ENCODE measurements around the gene DCT. TPM values are rescaled to one million over a fixed set of nuclear protein-coding genes. Genes with fewer than 3 reads are reported as not detected.

Gene DCT
- total and polyA plus RNA-seq, 2 donors (not counting 3 experiments of a cell fraction or from before 2014, with no cell fraction given) = not detected

GRCh38 chr13:94495806-94496205 lies 16.3 kb upstream of the DCT start:
- CTCF ChIA-PET = no interaction called here
- no peaks in the 10 kb centered on the region for H3K4me1 ChIP-seq (ENCODE audit: control insufficient read depth, extremely low read depth, insufficient read depth, low read length)
- H3K9ac ChIP-seq (replicated peaks; ENCODE audit: extremely low read depth, insufficient read depth, low read length) = no peak overlapping the region
- H3K9me3 ChIP-seq (replicated peaks; ENCODE audit: control insufficient read depth, insufficient read depth, low read length) = no peaks in the 10 kb centered on the region
- H4K20me1 ChIP-seq (replicated peaks; ENCODE audit: control insufficient read depth, extremely low read depth, insufficient read depth, low read length) = no peaks in the 10 kb centered on the region
- H3K4me2 ChIP-seq (ENCODE audit: insufficient read depth, low read length) = no peak overlapping the region
- H3K9me1 ChIP-seq (replicated peaks; ENCODE audit: control insufficient read depth, extremely low read depth, insufficient read depth, low read length) = no peaks in the 10 kb centered on the region
- intact Hi-C loops (cut with micrococcal nuclease) (no loop called here), dilution Hi-C loops (cut with MboI; ENCODE audit: extremely low pct_ligation_motif_present, low sequenced_read_pairs) (no loop called here)
- H3K36me3 ChIP-seq (ENCODE audit: control insufficient read depth in 2 of 2, extremely low read depth in 1 of 2, insufficient read depth in 2 of 2, low read length in 2 of 2) = no peaks in the 10 kb centered on the region
- POLR2A ChIA-PET = no interaction called here
- no peak for DNase-seq (ENCODE audit: low read depth, low spot score)
- no TSS peak for BruUV-seq (replicated peaks)
- H3K27me3 ChIP-seq (ENCODE audit: control insufficient read depth in 2 of 2, insufficient read depth in 2 of 2, low read length in 2 of 2) = no peaks in the 10 kb centered on the region
- H3K4me3 ChIP-seq (replicated peaks in 1 of 3; ENCODE audit: insufficient read depth in 1 of 3, low read depth in 1 of 3, low read length in 3 of 3) = no peak overlapping the region
- no peak overlapping the region for H3K27ac ChIP-seq (ENCODE audit: insufficient read depth, low read depth, low read length)
- TF ChIP-seq MYC (IDR thresholded peaks at IDR 0.05; ENCODE audit: low read depth, low read length) = no peak
- TF ChIP-seq CTCF (IDR thresholded peaks at IDR 0.05; ENCODE audit: extremely low read depth in 1 of 2, insufficient read depth in 1 of 2, low read depth in 1 of 2, low read length in 2 of 2) = no peak
- TF ChIP-seq POLR2A (IDR thresholded peaks at IDR 0.05; ENCODE audit: low read depth, low read length) = no peak
- TF ChIP-seq EZH2 (IDR thresholded peaks at IDR 0.05; ENCODE audit: borderline replicate concordance, low read depth, low read length, severe bottlenecking) = no peak
- TF ChIP-seq FOS (IDR thresholded peaks at IDR 0.05; ENCODE audit: borderline replicate concordance, insufficient read depth, low read length) = no peak
- no peak for TF ChIP-seq GATA2 (IDR thresholded peaks at IDR 0.05; ENCODE audit: insufficient read depth, insufficient read length, low read depth, low read length)
- TF ChIP-seq MAX (IDR thresholded peaks at IDR 0.05; ENCODE audit: insufficient read depth, insufficient read length) = no peak
- TF ChIP-seq POLR2AphosphoS5 (IDR thresholded peaks at IDR 0.05; ENCODE audit: insufficient read depth, low read depth, low read length) = no peak
- no peak for TF ChIP-seq JUN (IDR thresholded peaks at IDR 0.05; ENCODE audit: borderline replicate concordance, insufficient read depth, insufficient read length, low read depth)
- H3K79me2 ChIP-seq (ENCODE audit: control insufficient read depth, insufficient read depth, low read length) = no peaks in the 10 kb centered on the region
- no peak for FAIRE-seq
- no peak overlapping the region for H2AFZ ChIP-seq (ENCODE audit: low read depth, low read length)

All from endothelial cell of umbilical vein (primary cell).